Smooth muscle cell (in vitro differentiated cells): ENCODE measurements around the gene CRABP2. TPM values are rescaled to one million over a fixed set of nuclear protein-coding genes. Genes with fewer than 3 reads are reported as not detected.

Source experiments
- DNase-seq: peaks from one replicate; lab custom pipeline; 2025; ENCODE audit not compliant: unreplicated experiment; lab: John Stamatoyannopoulos, UW
- H2AFZ ChIP-seq: fragments of 200-600 bp; sonication (generic); 2 replicates; pipeline ENCODE4 v1.6.0; 2016; ENCODE audit warnings: antibody characterized with exemption, low read depth, mild to moderate bottlenecking
- H3F3A ChIP-seq: fragments of 200-600 bp; sonication (generic); 2 replicates; pipeline ENCODE4 v1.6.0; 2017; ENCODE audit warnings: antibody characterized with exemption, low read depth
- H3K27ac ChIP-seq: fragments of 200-600 bp; sonication (generic); 2 replicates; pipeline ENCODE4 v1.5.1; 2016; ENCODE audit warnings: low read depth, mild to moderate bottlenecking
- H3K27me3 ChIP-seq: fragments of 200-600 bp; sonication (generic); 2 replicates; pipeline ENCODE4 v1.6.1; 2016; ENCODE audit warnings: low read depth, mild to moderate bottlenecking
- H3K36me3 ChIP-seq: fragments of 200-600 bp; sonication (generic); 2 replicates; pipeline ENCODE4 v1.5.1; 2016; ENCODE audit warnings: low read depth
- H3K4me1 ChIP-seq: fragments of 200-600 bp; sonication (generic); 2 replicates; pipeline ENCODE4 v1.5.1; 2016; ENCODE audit warnings: low read depth
- H3K4me2 ChIP-seq: fragments of 200-600 bp; sonication (generic); 2 replicates; pipeline ENCODE4 v1.6.0; 2016; ENCODE audit warnings: mild to moderate bottlenecking
- H3K4me3 ChIP-seq: fragments of 200-600 bp; sonication (generic); 2 replicates; pipeline ENCODE4 v1.5.1; 2016; ENCODE audit warnings: mild to moderate bottlenecking
- H3K79me2 ChIP-seq: fragments of 200-600 bp; sonication (generic); 2 replicates; pipeline ENCODE4 v1.6.0; 2016; ENCODE audit warnings: low read depth, mild to moderate bottlenecking
- H3K9ac ChIP-seq: fragments of 200-600 bp; sonication (generic); 2 replicates; pipeline ENCODE4 v1.6.0; 2016; ENCODE audit warnings: low read depth
- H3K9me3 ChIP-seq: fragments of 200-600 bp; sonication (generic); replicated peaks from 2 replicates; pipeline ENCODE4 v1.5.1; 2016; ENCODE audit warnings: low read depth
- H4K20me1 ChIP-seq: fragments of 200-600 bp; sonication (generic); 2 replicates; pipeline ENCODE4 v1.6.0; 2016; ENCODE audit warnings: low read depth
- CTCF ChIP-seq: fragments of 200-600 bp; sonication (generic); IDR thresholded peaks from 2 replicates; pipeline ENCODE4 v1.5.1; 2017; ENCODE audit warnings: borderline replicate concordance, mild to moderate bottlenecking, antibody characterized with exemption; ENCODE audit not compliant: insufficient read depth, poor library complexity, severe bottlenecking
- WGBS: methylation state at CpG from one replicate; pipeline ENCODE4 v1.1.7; 2016; ENCODE audit warnings: low lambda C conversion rate; 5-methylcytosine and 5-hydroxymethylcytosine counted together
- polyA plus RNA-seq: library from polyadenylated mRNA; unstranded; fragments of >200 nt; fragmentation: Nextera tagmentation; extraction: Ambion mirVana; gene quantifications from 2 replicates; pipeline ENCODE4 v1.2.1, GENCODE V29; 2016
- total RNA-seq: library from RNA; depleted of rRNA; stranded (reverse); fragments of >200 nt; gene quantifications from 2 replicates; pipeline ENCODE4 v1.2.3, GENCODE V29; 2014

Gene CRABP2
- total and polyA plus RNA-seq, 2 experiments from 2014 or later = 86.6 to 145 TPM

GRCh38 chr1:156667610-156667967, 37.8 kb downstream of the CRABP2 start:
- Histone ChIP-seq H3K9me3 (no peaks in the 10 kb centered on the region), H3K9ac (no peak overlapping the region), H3K27me3 (no peaks in the 10 kb centered on the region), H4K20me1 (no peaks in the 10 kb centered on the region), H3K4me2 (peak overlapping the region; percentile 66), H3K4me1 (peaks cover 56% of the 10 kb centered on the region), H3F3A (peaks cover 21% of the 10 kb centered on the region), H3K36me3 (no peaks in the 10 kb centered on the region), H2AFZ (peak overlapping the region; percentile 58), H3K79me2 (peaks cover 6% of the 10 kb centered on the region), H3K4me3 (no peak overlapping the region), H3K27ac (peak overlapping the region; percentile 73)
- 11% methylated on average over 5 of the region's 5 CpGs for WGBS
- no peak for TF ChIP-seq CTCF
- DNase-seq = no peak

GRCh38 chr1:156666862-156667609, 38.3 kb downstream of the CRABP2 start:
- Histone ChIP-seq H4K20me1 (no peaks in the 10 kb centered on the region), H3K4me2 (peak overlapping the region; percentile 66), H3K79me2 (peaks cover under 1% of the 10 kb centered on the region), H3F3A (peaks cover 18% of the 10 kb centered on the region), H2AFZ (no peak overlapping the region), H3K4me1 (peaks cover 59% of the 10 kb centered on the region), H3K36me3 (no peaks in the 10 kb centered on the region), H3K27me3 (no peaks in the 10 kb centered on the region), H3K27ac (peak overlapping the region; percentile 73), H3K9ac (no peak overlapping the region), H3K9me3 (no peaks in the 10 kb centered on the region), H3K4me3 (no peak overlapping the region)
- DNase-seq = no peak
- TF ChIP-seq CTCF = no peak
- WGBS = 85% methylated on average over 9 of the region's 9 CpGs

- TF ChIP-seq CTCF = no peak
- H3K4me3 ChIP-seq = no peak overlapping the region
- peak overlapping the region; percentile 68 for H3K4me2 ChIP-seq
- no peaks in the 10 kb centered on the region for H3K27me3 ChIP-seq
- no peak for DNase-seq
- 70% methylated on average over 3 of the region's 3 CpGs for WGBS
- H4K20me1 ChIP-seq = no peaks in the 10 kb centered on the region
- no peak overlapping the region for H2AFZ ChIP-seq
- H3K9ac ChIP-seq = no peak overlapping the region
- peaks cover 72% of the 10 kb centered on the region for H3K4me1 ChIP-seq
- H3K9me3 ChIP-seq = no peaks in the 10 kb centered on the region
- peak overlapping the region; percentile 93 for H3K27ac ChIP-seq
- peaks cover 25% of the 10 kb centered on the region for H3F3A ChIP-seq
- H3K79me2 ChIP-seq = no peaks in the 10 kb centered on the region
- no peaks in the 10 kb centered on the region for H3K36me3 ChIP-seq
These were observed 39.8 kb downstream of the CRABP2 start for GRCh38 chr1:156665539-156665938.

GRCh38 chr1:156664767-156665411, 40.5 kb downstream of the CRABP2 start:
- no peak for TF ChIP-seq CTCF
- 18% methylated on average over 16 of the region's 16 CpGs for whole genome bisulfite sequencing
- H3K79me2 ChIP-seq = no peaks in the 10 kb centered on the region
- H3K4me1 ChIP-seq = peaks cover 75% of the 10 kb centered on the region
- H3F3A ChIP-seq = peaks cover 26% of the 10 kb centered on the region
- H3K27me3 ChIP-seq = no peaks in the 10 kb centered on the region
- no peak for DNase-seq
- H2AFZ ChIP-seq = no peak overlapping the region
- no peak overlapping the region for H3K9ac ChIP-seq
- no peaks in the 10 kb centered on the region for H4K20me1 ChIP-seq
- no peaks in the 10 kb centered on the region for H3K9me3 ChIP-seq
- H3K4me3 ChIP-seq = no peak overlapping the region
- H3K27ac ChIP-seq = peak overlapping the region; percentile 93
- peak overlapping the region; percentile 68 for H3K4me2 ChIP-seq
- H3K36me3 ChIP-seq = no peaks in the 10 kb centered on the region
